ENCODE data around the gene PCDHB7. TPM values are rescaled to one million over a fixed set of nuclear protein-coding genes. Genes with fewer than 3 reads are reported as not detected.
"Not testable (repeated sequence)": the region's sequence is repeated elsewhere in the genome, so short reads cannot be mapped to it uniquely, and the experiment has no call there.

Gene PCDHB7
- total RNA-seq, 1 donor = under 0.01 TPM

DNA sequence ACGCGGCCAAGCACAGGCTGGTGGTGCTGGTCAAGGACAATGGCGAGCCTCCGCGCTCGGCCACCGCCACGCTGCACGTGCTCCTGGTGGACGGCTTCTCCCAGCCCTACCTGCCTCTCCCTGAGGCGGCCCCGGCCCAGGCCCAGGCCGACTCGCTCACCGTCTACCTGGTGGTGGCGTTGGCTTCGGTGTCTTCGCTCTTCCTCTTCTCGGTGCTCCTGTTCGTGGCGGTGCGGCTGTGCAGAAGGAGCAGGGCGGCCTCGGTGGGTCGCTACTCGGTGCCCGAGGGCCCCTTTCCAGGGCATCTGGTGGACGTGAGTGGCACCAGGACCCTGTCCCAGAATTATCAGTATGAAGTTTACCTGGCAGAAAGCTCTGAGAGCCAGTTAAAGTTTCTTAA is 14.5 kb upstream of the PCDHB7 start:
- H3K9me3 ChIP-seq (ENCODE audit: low read depth, low read length); H3K4me1 ChIP-seq (ENCODE audit: insufficient read depth, low read length); H3K4me3 ChIP-seq (ENCODE audit: low read length): not testable (repeated sequence)
- peaks cover 16% of the 10 kb centered on the region for H3K27me3 ChIP-seq (ENCODE audit: insufficient read depth, low read length)

DNA sequence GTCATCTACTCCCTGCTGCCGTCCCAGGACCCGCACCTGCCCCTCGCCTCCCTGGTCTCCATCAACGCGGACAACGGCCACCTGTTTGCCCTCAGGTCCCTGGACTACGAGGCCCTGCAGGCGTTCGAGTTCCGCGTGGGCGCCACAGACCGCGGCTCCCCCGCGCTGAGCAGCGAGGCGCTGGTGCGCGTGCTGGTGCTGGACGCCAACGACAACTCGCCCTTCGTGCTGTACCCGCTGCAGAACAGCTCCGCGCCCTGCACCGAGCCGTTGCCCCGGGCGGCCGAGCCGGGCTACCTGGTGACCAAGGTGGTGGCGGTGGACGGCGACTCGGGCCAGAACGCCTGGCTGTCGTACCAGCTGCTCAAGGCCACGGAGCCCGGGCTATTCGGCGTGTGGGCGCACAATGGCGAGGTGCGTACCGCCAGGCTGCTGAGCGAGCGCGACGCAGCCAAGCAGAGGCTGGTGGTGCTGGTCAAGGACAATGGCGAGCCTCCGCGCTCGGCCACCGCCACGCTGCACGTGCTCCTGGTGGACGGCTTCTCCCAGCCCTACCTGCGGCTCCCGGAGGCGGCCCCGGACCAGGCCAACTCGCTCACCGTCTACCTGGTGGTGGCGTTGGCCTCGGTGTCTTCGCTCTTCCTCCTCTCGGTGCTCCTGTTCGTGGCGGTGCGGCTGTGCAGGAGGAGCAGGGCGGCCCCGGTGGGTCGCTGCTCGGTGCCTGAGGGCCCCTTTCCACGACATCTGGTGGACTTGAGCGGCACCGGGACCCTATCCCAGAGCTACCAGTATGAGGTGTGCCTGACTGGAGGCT is 2.1 kb downstream of the PCDHB7 start:
- H3K4me3 ChIP-seq (ENCODE audit: low read length); H3K9me3 ChIP-seq (ENCODE audit: low read depth, low read length); H3K4me1 ChIP-seq (ENCODE audit: insufficient read depth, low read length): not testable (repeated sequence)
- peaks cover 38% of the 10 kb centered on the region for H3K27me3 ChIP-seq (ENCODE audit: insufficient read depth, low read length)

DNA sequence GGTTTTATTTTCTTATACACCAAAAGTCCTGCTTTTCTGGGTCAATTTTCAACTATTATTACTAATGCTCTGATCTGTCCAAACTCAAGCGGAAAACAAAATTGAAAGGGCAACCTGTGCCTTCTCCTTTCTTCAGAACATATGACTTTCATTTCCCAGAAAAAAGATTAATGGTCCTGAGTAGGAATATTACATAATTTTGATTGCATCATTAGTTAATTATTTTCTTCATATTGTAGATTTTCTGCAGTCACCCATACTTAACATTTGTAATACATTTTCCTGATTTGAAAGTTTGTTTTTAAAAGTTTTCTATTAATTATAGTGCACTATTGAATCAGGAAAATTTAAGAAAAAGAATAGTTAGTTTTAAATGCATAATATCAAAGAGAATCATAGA is 3.5 kb downstream of the PCDHB7 start:
- Histone ChIP-seq H3K4me1 (ENCODE audit: insufficient read depth, low read length) (no peaks in the 10 kb centered on the region), H3K9me3 (ENCODE audit: low read depth, low read length) (no peaks in the 10 kb centered on the region)

DNA sequence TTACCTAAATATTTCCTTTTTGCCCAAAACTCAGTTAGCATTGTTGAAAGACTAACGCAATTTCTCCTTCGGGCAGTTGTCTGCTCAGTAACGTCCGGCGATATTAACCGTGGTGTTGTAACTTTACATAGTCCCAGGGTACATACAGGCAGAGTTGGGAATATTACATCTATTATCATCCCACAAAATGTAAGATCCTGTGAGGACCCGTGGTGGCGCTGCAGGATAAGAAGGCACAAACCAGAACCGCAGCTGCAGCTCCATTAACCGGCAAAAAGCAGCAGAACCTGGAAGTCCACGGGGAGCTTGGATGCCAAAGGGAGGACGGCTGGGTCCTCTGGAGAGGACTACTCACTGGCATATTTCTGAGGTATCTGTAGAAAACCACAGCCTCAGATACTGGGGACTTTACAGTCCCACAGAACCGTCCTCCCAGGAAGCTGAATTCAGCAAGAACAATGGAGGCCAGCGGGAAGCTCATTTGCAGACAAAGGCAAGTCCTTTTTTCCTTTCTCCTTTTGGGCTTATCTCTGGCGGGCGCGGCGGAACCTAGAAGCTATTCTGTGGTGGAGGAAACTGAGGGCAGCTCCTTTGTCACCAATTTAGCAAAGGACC is 5.2 kb downstream of the PCDHB7 start, which contains the start of gene PCDHB8:
TSS of gene PCDHB8 (plus strand) at position 214 of the 615 bp plus-strand sequence. CDS start at position 459, 245 bp downstream.
- peaks cover 47% of the 10 kb centered on the region for H3K27me3 ChIP-seq (ENCODE audit: insufficient read depth, low read length)
- H3K4me1 ChIP-seq (ENCODE audit: insufficient read depth, low read length); H3K4me3 ChIP-seq (ENCODE audit: low read length); H3K9me3 ChIP-seq (ENCODE audit: low read depth, low read length): not testable (repeated sequence)

More for the DNA sequence above, 3.5 kb downstream of the PCDHB7 start:
- Histone ChIP-seq H3K4me3 (ENCODE audit: low read length) (no peak overlapping the region), H3K27me3 (ENCODE audit: insufficient read depth, low read length) (peaks cover 34% of the 10 kb centered on the region)

DNA sequence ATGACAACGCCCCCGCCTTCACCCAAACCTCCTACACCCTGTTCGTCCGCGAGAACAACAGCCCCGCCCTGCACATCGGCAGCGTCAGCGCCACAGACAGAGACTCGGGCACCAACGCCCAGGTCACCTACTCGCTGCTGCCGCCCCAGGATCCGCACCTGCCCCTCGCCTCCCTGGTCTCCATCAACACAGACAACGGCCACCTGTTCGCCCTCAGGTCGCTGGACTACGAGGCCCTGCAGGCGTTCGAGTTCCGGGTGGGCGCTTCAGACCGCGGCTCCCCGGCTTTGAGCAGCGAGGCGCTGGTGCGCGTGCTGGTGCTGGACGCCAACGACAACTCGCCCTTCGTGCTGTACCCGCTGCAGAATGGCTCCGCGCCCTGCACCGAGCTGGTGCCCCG is 6.9 kb downstream of the PCDHB7 start:
- not testable (repeated sequence) for H3K4me3 ChIP-seq (ENCODE audit: low read length); H3K4me1 ChIP-seq (ENCODE audit: insufficient read depth, low read length); H3K9me3 ChIP-seq (ENCODE audit: low read depth, low read length)
- H3K27me3 ChIP-seq (ENCODE audit: insufficient read depth, low read length) = peaks cover 50% of the 10 kb centered on the region

DNA sequence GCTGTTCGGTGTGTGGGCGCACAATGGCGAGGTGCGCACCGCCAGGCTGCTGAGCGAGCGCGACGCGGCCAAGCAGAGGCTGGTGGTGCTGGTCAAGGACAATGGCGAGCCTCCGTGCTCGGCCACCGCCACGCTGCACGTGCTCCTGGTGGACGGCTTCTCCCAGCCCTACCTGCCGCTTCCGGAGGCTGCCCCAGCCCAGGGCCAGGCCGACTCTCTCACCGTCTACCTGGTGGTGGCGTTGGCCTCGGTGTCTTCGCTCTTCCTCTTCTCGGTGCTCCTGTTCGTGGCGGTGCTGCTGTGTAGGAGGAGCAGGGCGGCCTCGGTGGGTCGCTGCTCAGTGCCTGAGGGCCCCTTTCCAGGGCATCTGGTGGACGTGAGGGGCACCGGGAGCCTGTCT is 7.4 kb downstream of the PCDHB7 start:
- H3K27me3 ChIP-seq (ENCODE audit: insufficient read depth, low read length) = peaks cover 50% of the 10 kb centered on the region
- not testable (repeated sequence) for H3K4me1 ChIP-seq (ENCODE audit: insufficient read depth, low read length); H3K4me3 ChIP-seq (ENCODE audit: low read length); H3K9me3 ChIP-seq (ENCODE audit: low read depth, low read length)

DNA sequence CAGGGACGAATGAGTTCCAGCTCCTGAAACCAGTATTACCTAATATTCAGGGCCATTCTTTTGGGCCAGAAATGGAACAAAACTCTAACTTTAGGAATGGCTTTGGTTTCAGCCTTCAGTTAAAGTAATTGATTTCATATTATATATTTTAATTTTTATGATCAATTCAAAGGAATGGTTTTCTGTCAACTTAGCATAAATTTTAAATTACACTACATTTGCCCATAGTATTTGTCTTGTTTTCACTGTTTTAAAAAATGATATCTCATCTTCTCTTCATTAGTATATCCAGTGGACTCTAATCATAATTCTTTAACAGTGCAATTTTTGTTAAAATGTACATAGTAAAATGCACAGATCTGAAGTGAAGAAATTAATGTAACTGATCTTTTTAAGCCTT is 7.9 kb downstream of the PCDHB7 start:
- Histone ChIP-seq H3K27me3 (ENCODE audit: insufficient read depth, low read length) (peaks cover 48% of the 10 kb centered on the region), H3K4me1 (ENCODE audit: insufficient read depth, low read length) (no peaks in the 10 kb centered on the region), H3K9me3 (ENCODE audit: low read depth, low read length) (no peaks in the 10 kb centered on the region), H3K4me3 (ENCODE audit: low read length) (no peak overlapping the region)

DNA sequence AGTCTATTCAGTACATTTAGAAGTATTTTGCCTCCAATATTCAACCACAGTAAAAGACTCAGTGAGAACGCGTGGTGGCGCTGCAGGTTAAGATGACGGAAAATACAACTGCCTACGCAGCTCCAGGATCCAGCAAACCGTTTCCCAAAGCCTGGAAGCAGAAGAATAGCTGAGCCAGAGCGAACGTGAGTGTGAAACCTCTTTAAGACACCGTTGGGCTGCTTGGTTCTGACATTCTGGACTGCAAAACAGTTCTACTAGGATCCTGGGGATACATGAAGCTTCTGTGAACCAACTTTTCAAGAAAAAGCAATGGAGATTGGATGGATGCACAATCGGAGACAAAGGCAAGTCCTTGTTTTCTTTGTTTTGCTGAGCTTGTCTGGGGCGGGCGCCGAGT is 9.8 kb downstream of the PCDHB7 start, which contains the start of gene PCDHB16:
TSS of gene PCDHB16 (plus strand) at position 140 of the 400 bp plus-strand sequence. CDS start at position 313, 173 bp downstream.
- no peaks in the 10 kb centered on the region for H3K9me3 ChIP-seq (ENCODE audit: low read depth, low read length)
- H3K4me1 ChIP-seq (ENCODE audit: insufficient read depth, low read length) = no peaks in the 10 kb centered on the region
- H3K27me3 ChIP-seq (ENCODE audit: insufficient read depth, low read length) = peaks cover 34% of the 10 kb centered on the region
- H3K4me3 ChIP-seq (ENCODE audit: low read length) = no peak within 1 kb of the TSS

DNA sequence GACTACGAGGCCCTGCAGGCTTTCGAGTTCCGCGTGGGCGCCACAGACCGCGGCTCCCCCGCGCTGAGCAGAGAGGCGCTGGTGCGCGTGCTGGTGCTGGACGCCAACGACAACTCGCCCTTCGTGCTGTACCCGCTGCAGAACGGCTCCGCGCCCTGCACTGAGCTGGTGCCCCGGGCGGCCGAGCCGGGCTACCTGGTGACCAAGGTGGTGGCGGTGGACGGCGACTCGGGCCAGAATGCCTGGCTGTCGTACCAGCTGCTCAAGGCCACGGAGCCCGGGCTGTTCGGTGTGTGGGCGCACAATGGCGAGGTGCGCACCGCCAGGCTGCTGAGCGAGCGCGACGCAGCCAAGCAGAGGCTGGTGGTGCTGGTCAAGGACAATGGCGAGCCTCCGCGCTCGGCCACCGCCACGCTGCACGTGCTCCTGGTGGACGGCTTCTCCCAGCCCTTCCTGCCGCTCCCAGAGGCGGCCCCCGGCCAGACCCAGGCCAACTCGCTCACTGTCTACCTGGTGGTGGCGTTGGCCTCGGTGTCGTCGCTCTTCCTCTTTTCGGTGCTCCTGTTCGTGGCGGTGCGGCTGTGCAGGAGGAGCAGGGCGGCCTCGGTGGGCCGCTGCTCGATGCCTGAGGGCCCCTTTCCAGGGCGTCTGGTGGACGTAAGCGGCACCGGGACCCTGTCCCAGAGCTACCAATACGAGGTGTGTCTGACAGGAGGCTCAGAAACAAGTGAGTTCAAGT is 11.8 kb downstream of the PCDHB7 start:
- H3K4me1 ChIP-seq (ENCODE audit: insufficient read depth, low read length); H3K4me3 ChIP-seq (ENCODE audit: low read length); H3K9me3 ChIP-seq (ENCODE audit: low read depth, low read length): not testable (repeated sequence)
- H3K27me3 ChIP-seq (ENCODE audit: insufficient read depth, low read length) = peaks cover 28% of the 10 kb centered on the region

DNA sequence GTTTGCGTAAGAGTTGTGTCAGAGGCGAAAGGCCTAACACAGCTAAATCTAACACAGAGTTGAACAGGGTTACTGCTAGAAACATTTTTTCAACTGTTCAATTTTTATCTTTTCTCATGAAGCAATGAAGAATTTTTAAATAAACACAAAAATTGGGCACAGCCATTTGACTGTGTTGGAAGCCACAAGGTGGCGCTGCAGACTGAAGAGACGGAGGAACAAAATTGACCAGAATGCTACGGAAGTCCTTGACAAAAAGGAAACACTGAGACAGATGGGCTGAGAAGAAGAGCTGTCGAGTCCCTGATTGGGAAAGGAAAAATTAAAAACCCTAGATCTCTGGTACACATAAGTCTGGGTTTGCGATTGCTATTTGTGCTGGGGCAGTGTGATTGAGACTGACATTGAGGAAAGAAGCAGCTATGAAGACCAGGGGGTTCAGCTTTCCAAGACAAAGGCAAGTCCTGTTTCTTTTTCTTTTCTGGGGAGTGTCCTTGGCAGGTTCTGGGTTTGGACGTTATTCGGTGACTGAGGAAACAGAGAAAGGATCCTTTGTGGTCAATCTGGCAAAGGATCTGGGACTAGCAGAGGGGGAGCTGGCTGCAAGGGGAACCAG is 14.6 kb downstream of the PCDHB7 start, which contains the start of gene PCDHB9:
TSS of gene PCDHB9 (plus strand) at position 265 of the 616 bp plus-strand sequence. CDS start at position 423, 158 bp downstream.
- no peaks in the 10 kb centered on the region for H3K9me3 ChIP-seq (ENCODE audit: low read depth, low read length)
- peaks cover 39% of the 10 kb centered on the region for H3K27me3 ChIP-seq (ENCODE audit: insufficient read depth, low read length)
- no peaks in the 10 kb centered on the region for H3K4me1 ChIP-seq (ENCODE audit: insufficient read depth, low read length)
- no peak within 1 kb of the TSS for H3K4me3 ChIP-seq (ENCODE audit: low read length)

DNA sequence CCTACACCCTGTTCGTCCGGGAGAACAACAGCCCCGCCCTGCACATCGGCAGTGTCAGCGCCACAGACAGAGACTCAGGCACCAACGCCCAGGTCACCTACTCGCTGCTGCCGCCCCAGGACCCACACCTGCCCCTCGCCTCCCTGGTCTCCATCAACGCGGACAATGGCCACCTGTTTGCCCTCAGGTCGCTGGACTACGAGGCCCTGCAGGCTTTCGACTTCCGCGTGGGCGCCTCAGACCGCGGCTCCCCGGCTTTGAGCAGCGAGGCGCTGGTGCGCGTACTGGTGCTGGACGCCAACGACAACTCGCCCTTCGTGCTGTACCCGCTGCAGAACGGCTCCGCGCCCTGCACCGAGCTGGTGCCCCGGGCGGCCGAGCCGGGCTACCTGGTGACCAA is 16.2 kb downstream of the PCDHB7 start:
- H3K9me3 ChIP-seq (ENCODE audit: low read depth, low read length); H3K4me1 ChIP-seq (ENCODE audit: insufficient read depth, low read length); H3K4me3 ChIP-seq (ENCODE audit: low read length): not testable (repeated sequence)
- peaks cover 34% of the 10 kb centered on the region for H3K27me3 ChIP-seq (ENCODE audit: insufficient read depth, low read length)

DNA sequence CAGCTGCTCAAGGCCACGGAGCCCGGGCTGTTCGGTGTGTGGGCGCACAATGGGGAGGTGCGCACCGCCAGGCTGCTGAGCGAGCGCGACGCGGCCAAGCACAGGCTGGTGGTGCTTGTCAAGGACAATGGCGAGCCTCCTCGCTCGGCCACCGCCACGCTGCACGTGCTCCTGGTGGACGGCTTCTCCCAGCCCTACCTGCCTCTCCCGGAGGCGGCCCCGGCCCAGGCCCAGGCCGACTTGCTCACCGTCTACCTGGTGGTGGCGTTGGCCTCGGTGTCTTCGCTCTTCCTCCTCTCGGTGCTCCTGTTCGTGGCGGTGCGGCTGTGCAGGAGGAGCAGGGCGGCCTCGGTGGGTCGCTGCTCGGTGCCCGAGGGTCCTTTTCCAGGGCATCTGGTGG is 16.7 kb downstream of the PCDHB7 start:
- H3K4me3 ChIP-seq (ENCODE audit: low read length); H3K9me3 ChIP-seq (ENCODE audit: low read depth, low read length); H3K4me1 ChIP-seq (ENCODE audit: insufficient read depth, low read length): not testable (repeated sequence)
- H3K27me3 ChIP-seq (ENCODE audit: insufficient read depth, low read length) = peaks cover 34% of the 10 kb centered on the region

DNA sequence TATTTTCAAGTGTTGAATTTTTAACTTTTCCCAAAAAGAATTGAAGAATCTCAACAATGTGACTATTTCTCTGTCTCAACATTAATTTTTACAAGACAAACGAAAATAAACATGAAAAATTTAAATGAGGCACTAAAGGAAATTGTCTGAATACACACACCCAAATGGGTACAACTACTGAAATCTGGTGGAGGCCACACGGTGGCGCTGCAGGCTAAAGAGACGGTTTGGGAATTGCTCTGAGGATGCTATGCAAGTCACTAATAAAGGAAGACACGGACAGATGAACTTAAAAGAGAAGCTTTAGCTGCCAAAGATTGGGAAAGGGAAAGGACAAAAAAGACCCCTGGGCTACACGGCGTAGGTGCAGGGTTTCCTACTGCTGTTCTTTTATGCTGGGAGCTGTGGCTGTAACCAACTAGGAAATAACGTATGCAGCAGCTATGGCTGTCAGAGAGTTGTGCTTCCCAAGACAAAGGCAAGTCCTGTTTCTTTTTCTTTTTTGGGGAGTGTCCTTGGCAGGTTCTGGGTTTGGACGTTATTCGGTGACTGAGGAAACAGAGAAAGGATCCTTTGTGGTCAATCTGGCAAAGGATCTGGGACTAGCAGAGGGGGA is 19.8 kb downstream of the PCDHB7 start, which contains the start of gene PCDHB10:
TSS of gene PCDHB10 (plus strand) at position 244 of the 616 bp plus-strand sequence. CDS start at position 444, 200 bp downstream.
- H3K9me3 ChIP-seq (ENCODE audit: low read depth, low read length) = peaks cover 14% of the 10 kb centered on the region
- no peak within 1 kb of the TSS for H3K4me3 ChIP-seq (ENCODE audit: low read length)
- no peaks in the 10 kb centered on the region for H3K4me1 ChIP-seq (ENCODE audit: insufficient read depth, low read length)
- peaks cover 31% of the 10 kb centered on the region for H3K27me3 ChIP-seq (ENCODE audit: insufficient read depth, low read length)

DNA sequence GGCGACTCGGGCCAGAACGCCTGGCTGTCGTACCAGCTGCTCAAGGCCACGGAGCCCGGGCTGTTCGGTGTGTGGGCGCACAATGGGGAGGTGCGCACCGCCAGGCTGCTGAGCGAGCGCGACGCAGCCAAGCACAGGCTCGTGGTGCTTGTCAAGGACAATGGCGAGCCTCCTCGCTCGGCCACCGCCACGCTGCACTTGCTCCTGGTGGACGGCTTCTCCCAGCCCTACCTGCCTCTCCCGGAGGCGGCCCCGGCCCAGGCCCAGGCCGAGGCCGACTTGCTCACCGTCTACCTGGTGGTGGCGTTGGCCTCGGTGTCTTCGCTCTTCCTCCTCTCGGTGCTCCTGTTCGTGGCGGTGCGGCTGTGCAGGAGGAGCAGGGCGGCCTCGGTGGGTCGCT is 21.9 kb downstream of the PCDHB7 start:
- Histone ChIP-seq H3K27me3 (ENCODE audit: insufficient read depth, low read length) (peaks cover 37% of the 10 kb centered on the region), H3K9me3 (ENCODE audit: low read depth, low read length) (peaks cover 24% of the 10 kb centered on the region)
- not testable (repeated sequence) for H3K4me1 ChIP-seq (ENCODE audit: insufficient read depth, low read length); H3K4me3 ChIP-seq (ENCODE audit: low read length)
